A673 (cell line): ENCODE results near the gene HPS1. TPM values are rescaled to one million over a fixed set of nuclear protein-coding genes. Genes with fewer than 3 reads are reported as not detected.
"Not testable (repeated sequence)": the region's sequence is repeated elsewhere in the genome, so short reads cannot be mapped to it uniquely, and the experiment has no call there.

ENCODE experiments used
- BruUV-seq: library from RNA; stranded (reverse); fragments of 400-500 nt; replicated peaks from 2 replicates; lab custom pipeline; 2021; lab: Mats Ljungman, UMichigan
- CTCF ChIA-PET: fragments of 300-600 bp; sonication (Branson Sonifier 250); formaldehyde crosslinking; loops from one replicate; lab custom pipeline; 2022; ENCODE audit warnings: antibody characterized with exemption; lab: Charles Lee
- POLR2A ChIA-PET: fragments of 300-600 bp; sonication (Branson Sonifier 250); formaldehyde crosslinking; loops from one replicate; lab custom pipeline; 2022; ENCODE audit warnings: antibody characterized with exemption; ENCODE audit not compliant: low non-redundant PET; lab: Charles Lee
- DNase-seq: peaks from one replicate; pipeline ENCODE4 v3.0.0-alpha.2; 2015; ENCODE audit warnings: low spot score
- H3K27ac ChIP-seq: fragments of 200-600 bp; sonication (generic); 2 replicates; pipeline ENCODE4 v1.5.1; 2016; ENCODE audit warnings: mixed run types, low read depth, mild to moderate bottlenecking, mixed read lengths, antibody characterized with exemption, low read length; ENCODE audit not compliant: poor library complexity, severe bottlenecking
- H3K27me3 ChIP-seq: fragments of 200-600 bp; sonication (generic); replicated peaks from 2 replicates; pipeline ENCODE4 v1.6.1; 2017; ENCODE audit warnings: mixed run types, low read depth, mild to moderate bottlenecking, mixed read lengths, antibody characterized with exemption, low read length; ENCODE audit not compliant: insufficient read depth, poor library complexity
- H3K36me3 ChIP-seq: fragments of 200-600 bp; sonication (generic); 2 replicates; pipeline ENCODE4 v1.6.1; 2016; ENCODE audit warnings: mixed run types, mild to moderate bottlenecking, mixed read lengths, antibody characterized with exemption, low read length; ENCODE audit not compliant: insufficient read depth, poor library complexity, severe bottlenecking
- H3K4me1 ChIP-seq: fragments of 200-600 bp; sonication (generic); 2 replicates; pipeline ENCODE4 v1.6.1; 2017; ENCODE audit warnings: mixed run types, mild to moderate bottlenecking, mixed read lengths, antibody characterized with exemption, low read length; ENCODE audit not compliant: insufficient read depth, poor library complexity, severe bottlenecking
- H3K4me3 ChIP-seq: fragments of 200-600 bp; sonication (generic); 2 replicates; pipeline ENCODE4 v1.5.1; 2016; ENCODE audit warnings: low read depth, mixed run types, mild to moderate bottlenecking, mixed read lengths, low read length; ENCODE audit not compliant: poor library complexity, severe bottlenecking
- H3K9me3 ChIP-seq: fragments of 200-600 bp; sonication (generic); 2 replicates; pipeline ENCODE4 v1.6.1; 2016; ENCODE audit warnings: mixed run types, low read depth, mild to moderate bottlenecking, mixed read lengths, antibody characterized with exemption, low read length; ENCODE audit not compliant: poor library complexity, severe bottlenecking
- EZH2 ChIP-seq: fragments of 200-600 bp; sonication (generic); IDR thresholded peaks from 2 replicates; pipeline ENCODE4 v1.6.1; 2017; ENCODE audit warnings: borderline replicate concordance, low read depth, mild to moderate bottlenecking, mixed read lengths, antibody characterized with exemption, low read length; ENCODE audit not compliant: poor library complexity, severe bottlenecking
- intact Hi-C: fragments of 100-400 bp; cut with micrococcal nuclease; formaldehyde crosslinking; loops from one replicate; pipeline ENCODE4 v1.10.0; 2022; ENCODE audit not compliant: unreplicated experiment
- total RNA-seq: library from RNA; stranded (reverse); gene quantifications from 2 replicates; pipeline ENCODE4 v1.2.3, GENCODE V29; 2021
- TF ChIP-seq, protein P1 (sequence below): fragments of 300-800, 200-600 bp; sonication (generic); conservative IDR thresholded peaks from 2 replicates; pipeline ENCODE4 v1.5.1; 2017; ENCODE audit warnings: low read depth, mild to moderate bottlenecking, antibody characterized with exemption, low read length, moderate library complexity, mixed read lengths

Gene HPS1
- total RNA-seq, 1 experiment from 2014 or later, result 40.6 TPM

- Histone ChIP-seq H3K27me3 (no peaks in the 10 kb centered on the region), H3K4me1 (no peaks in the 10 kb centered on the region), H3K4me3 (no peak overlapping the region), H3K27ac (no peak overlapping the region), H3K36me3 (no peaks in the 10 kb centered on the region), H3K9me3 (no peaks in the 10 kb centered on the region)
- ChIA-PET CTCF (interaction anchor here (0.7 kb wide), 1 partner anchor 37 kb away, joined by 3 read pairs; no protein-coding TSS in a partner anchor), POLR2A (no interaction called here)
- no peak for DNase-seq
- intact Hi-C loops, result no loop called here
- TF ChIP-seq, protein P1, sequence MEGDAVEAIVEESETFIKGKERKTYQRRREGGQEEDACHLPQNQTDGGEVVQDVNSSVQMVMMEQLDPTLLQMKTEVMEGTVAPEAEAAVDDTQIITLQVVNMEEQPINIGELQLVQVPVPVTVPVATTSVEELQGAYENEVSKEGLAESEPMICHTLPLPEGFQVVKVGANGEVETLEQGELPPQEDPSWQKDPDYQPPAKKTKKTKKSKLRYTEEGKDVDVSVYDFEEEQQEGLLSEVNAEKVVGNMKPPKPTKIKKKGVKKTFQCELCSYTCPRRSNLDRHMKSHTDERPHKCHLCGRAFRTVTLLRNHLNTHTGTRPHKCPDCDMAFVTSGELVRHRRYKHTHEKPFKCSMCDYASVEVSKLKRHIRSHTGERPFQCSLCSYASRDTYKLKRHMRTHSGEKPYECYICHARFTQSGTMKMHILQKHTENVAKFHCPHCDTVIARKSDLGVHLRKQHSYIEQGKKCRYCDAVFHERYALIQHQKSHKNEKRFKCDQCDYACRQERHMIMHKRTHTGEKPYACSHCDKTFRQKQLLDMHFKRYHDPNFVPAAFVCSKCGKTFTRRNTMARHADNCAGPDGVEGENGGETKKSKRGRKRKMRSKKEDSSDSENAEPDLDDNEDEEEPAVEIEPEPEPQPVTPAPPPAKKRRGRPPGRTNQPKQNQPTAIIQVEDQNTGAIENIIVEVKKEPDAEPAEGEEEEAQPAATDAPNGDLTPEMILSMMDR, result no peak
- TF ChIP-seq EZH2, result no peak
- no TSS peak for BruUV-seq
Observed at GRCh38 chr10:98388101-98388655, 58.6 kb downstream of the HPS1 start.

DNA sequence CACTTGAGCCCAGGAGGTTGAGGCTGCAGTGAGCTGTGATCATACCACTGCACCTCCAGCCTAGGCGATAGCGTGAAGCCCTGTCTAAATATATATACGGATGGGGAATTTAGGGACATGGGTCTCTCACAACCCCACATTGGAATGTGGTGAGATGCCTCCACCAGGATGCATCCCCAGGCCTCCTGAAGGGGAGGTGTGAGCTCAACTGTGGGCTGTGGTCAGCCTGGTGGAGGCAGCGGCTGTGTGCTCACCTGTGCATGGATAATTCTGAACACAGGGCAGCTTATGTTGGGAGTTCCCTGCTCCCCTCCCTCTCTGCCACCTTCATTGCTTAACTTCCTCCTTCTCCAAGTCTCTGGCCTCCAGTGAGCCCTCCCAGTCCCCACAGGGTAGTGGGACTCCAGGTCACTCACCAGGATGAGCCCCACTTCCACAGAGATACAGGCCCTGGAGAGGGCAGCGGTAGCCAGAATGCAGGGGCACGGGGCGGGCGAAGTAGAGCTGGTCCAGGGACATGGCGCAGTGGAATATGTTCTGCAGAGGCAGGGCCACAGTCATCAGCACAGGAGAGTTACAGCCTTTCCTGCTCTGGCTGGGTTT, 62.1 kb downstream of the HPS1 start:
- ChIA-PET POLR2A (no interaction called here), CTCF (no interaction called here)
- intact Hi-C loops, result no loop called here
- no peaks in the 10 kb centered on the region for H3K36me3 ChIP-seq
- BruUV-seq, result no TSS peak
- no peak overlapping the region for H3K4me3 ChIP-seq
- TF ChIP-seq EZH2, result no peak
- TF ChIP-seq, protein P1, result no peak
- H3K4me1 ChIP-seq, result no peaks in the 10 kb centered on the region
- no peaks in the 10 kb centered on the region for H3K27me3 ChIP-seq
- H3K27ac ChIP-seq, result no peak overlapping the region
- no peaks in the 10 kb centered on the region for H3K9me3 ChIP-seq
- no peak for DNase-seq

DNA sequence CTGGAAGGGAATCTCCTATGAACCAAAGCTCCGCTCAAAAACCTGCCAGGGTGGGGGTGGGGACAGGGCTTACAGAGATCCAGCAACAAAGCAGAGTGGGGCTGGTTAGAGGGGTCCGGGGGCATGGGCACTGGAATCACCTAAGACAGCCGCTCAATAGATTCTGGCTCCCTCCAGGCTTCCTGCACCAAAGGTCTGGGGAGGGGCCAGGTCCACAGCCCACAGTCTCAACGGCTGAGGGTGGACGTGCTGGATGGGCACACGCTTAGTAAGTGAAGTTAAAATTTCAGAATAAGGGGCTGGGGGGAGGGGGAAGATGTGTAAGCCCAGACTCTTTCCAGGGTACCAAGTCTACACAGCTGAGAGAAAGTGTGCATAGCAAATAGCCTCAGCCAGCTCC, 62.9 kb downstream of the HPS1 start:
- no peak overlapping the region for H3K4me3 ChIP-seq
- no peaks in the 10 kb centered on the region for H3K27me3 ChIP-seq
- ChIA-PET CTCF (no interaction called here), POLR2A (interaction anchor here (0.6 kb wide), 1 partner anchor 692 kb away, joined by 3 read pairs; no protein-coding TSS in a partner anchor)
- no peaks in the 10 kb centered on the region for H3K36me3 ChIP-seq
- DNase-seq, result no peak
- H3K4me1 ChIP-seq, result no peaks in the 10 kb centered on the region
- no peaks in the 10 kb centered on the region for H3K9me3 ChIP-seq
- intact Hi-C loops, result no loop called here
- no peak for TF ChIP-seq EZH2
- TF ChIP-seq, protein P1, result no peak
- H3K27ac ChIP-seq, result no peak overlapping the region
- BruUV-seq, result no TSS peak

DNA sequence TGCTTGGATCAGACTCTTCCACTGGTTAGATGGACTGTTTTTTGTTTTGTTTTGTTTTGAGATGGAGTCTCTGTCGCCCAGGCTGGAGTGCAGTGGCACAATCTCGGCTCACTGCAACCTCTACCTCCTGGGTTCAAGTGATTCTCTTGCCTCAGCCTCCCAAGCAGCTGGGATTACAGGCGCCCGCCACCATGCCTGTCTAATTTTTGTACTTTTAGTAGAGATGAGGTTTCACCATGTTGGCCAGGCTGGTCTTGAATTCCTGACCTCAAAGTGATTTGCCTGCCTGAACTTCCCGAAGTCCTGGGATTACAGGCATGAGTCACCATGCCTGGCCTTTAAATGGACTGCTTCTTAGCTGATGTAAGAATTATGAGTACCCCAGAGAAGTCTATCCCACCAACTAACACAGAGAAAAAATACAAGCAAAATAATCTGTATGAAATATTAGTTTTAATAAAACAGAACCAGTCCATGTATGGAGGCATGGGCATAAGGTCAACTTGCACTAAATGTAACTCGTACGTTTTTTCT, 63.5 kb downstream of the HPS1 start:
- BruUV-seq, H3K4me3 ChIP-seq, H3K36me3 ChIP-seq, intact Hi-C loops, H3K9me3 ChIP-seq, H3K27me3 ChIP-seq, H3K27ac ChIP-seq, H3K4me1 ChIP-seq, DNase-seq, CTCF ChIA-PET: not testable (repeated sequence)
- POLR2A ChIA-PET, result interaction anchor here (0.6 kb wide), 1 partner anchor 693 kb away, joined by 3 read pairs; no protein-coding TSS in a partner anchor
